ENCODE data around the gene DNAJC30.
A peak's percentile ranks its signal among the peaks of the same experiment; 100 is the strongest.
"Not testable (repeated sequence)": the region's sequence is repeated elsewhere in the genome, so short reads cannot be mapped to it uniquely, and the experiment has no call there.

Gene DNAJC30

GRCh38 chr7:73683056-73683787 is at the start of gene DNAJC30, which contains the start of gene BUD23:
Gene DNAJC30, minus strand, starts transcription at chr7:73683453. Its CDS starts 30 bp downstream, at chr7:73683423.
Gene BUD23, plus strand, starts transcription at chr7:73683597. Its CDS starts 29 bp downstream, at chr7:73683626.
- H3K27ac ChIP-seq, result peak within 1 kb of the TSS; percentile 53
- DNase-seq (ENCODE audit: low read depth, low spot score), result peak; percentile 83

- no peak overlapping the region for H3K27ac ChIP-seq
- no peak for DNase-seq (ENCODE audit: low read depth, low spot score)
Measured at GRCh38 chr7:73732397-73732796, 49.1 kb upstream of the DNAJC30 start.

GRCh38 chr7:73730485-73730884 is 47.2 kb upstream of the DNAJC30 start:
- DNase-seq (ENCODE audit: low read depth, low spot score), result no peak
- no peak overlapping the region for H3K27ac ChIP-seq

- DNase-seq (ENCODE audit: low read depth, low spot score), result no peak
Measured at GRCh38 chr7:73728551-73728950, 45.3 kb upstream of the DNAJC30 start.

GRCh38 chr7:73727952-73728351 is 44.7 kb upstream of the DNAJC30 start:
- no peak for DNase-seq (ENCODE audit: low read depth, low spot score)
- H3K27ac ChIP-seq, result no peak overlapping the region

More at GRCh38 chr7:73728551-73728950, 45.3 kb upstream of the DNAJC30 start:
- H3K27ac ChIP-seq, result no peak overlapping the region

- DNase-seq (ENCODE audit: low read depth, low spot score), result no peak
- no peak overlapping the region for H3K27ac ChIP-seq
Measured at GRCh38 chr7:73726083-73726466, 42.8 kb upstream of the DNAJC30 start.

- no peak overlapping the region for H3K27ac ChIP-seq
- DNase-seq (ENCODE audit: low read depth, low spot score), result no peak
Measured at GRCh38 chr7:73723813-73724212, 40.6 kb upstream of the DNAJC30 start.

- no peak overlapping the region for H3K27ac ChIP-seq
- DNase-seq (ENCODE audit: low read depth, low spot score), result no peak
Measured at GRCh38 chr7:73722785-73723184, 39.5 kb upstream of the DNAJC30 start.

GRCh38 chr7:73722182-73722581 is 38.9 kb upstream of the DNAJC30 start:
- not testable (repeated sequence) for H3K27ac ChIP-seq; DNase-seq (ENCODE audit: low read depth, low spot score)

- no peak overlapping the region for H3K27ac ChIP-seq
Measured at GRCh38 chr7:73721377-73721817, 38.1 kb upstream of the DNAJC30 start.

GRCh38 chr7:73720443-73720842 is 37.2 kb upstream of the DNAJC30 start:
- not testable (repeated sequence) for H3K27ac ChIP-seq; DNase-seq (ENCODE audit: low read depth, low spot score)

More at GRCh38 chr7:73721377-73721817, 38.1 kb upstream of the DNAJC30 start:
- no peak for DNase-seq (ENCODE audit: low read depth, low spot score)

GRCh38 chr7:73719806-73720169 is 36.5 kb upstream of the DNAJC30 start:
- DNase-seq (ENCODE audit: low read depth, low spot score), result no peak
- no peak overlapping the region for H3K27ac ChIP-seq

- no peak for DNase-seq (ENCODE audit: low read depth, low spot score)
- peak within 1 kb of the TSS; percentile 91 for H3K27ac ChIP-seq
Measured at GRCh38 chr7:73718905-73719805, 35.9 kb upstream of the DNAJC30 start, which contains the start of gene STX1A. Gene STX1A, minus strand, starts transcription at chr7:73719669. Its CDS starts 38 bp downstream, at chr7:73719631.

GRCh38 chr7:73718438-73718881 is 35.2 kb upstream of the DNAJC30 start:
- peak overlapping the region; percentile 91 for H3K27ac ChIP-seq

GRCh38 chr7:73717991-73718405 is 34.7 kb upstream of the DNAJC30 start:
- DNase-seq (ENCODE audit: low read depth, low spot score), result no peak
- H3K27ac ChIP-seq, result peak overlapping the region; percentile 91

More at GRCh38 chr7:73718438-73718881, 35.2 kb upstream of the DNAJC30 start:
- no peak for DNase-seq (ENCODE audit: low read depth, low spot score)

GRCh38 chr7:73717025-73717807 is 34.0 kb upstream of the DNAJC30 start:
- no peak for DNase-seq (ENCODE audit: low read depth, low spot score)
- peak overlapping the region; percentile 91 for H3K27ac ChIP-seq

GRCh38 chr7:73716318-73716890 is 33.2 kb upstream of the DNAJC30 start:
- DNase-seq (ENCODE audit: low read depth, low spot score), result no peak
- H3K27ac ChIP-seq, result peak overlapping the region; percentile 91

- H3K27ac ChIP-seq, result peak overlapping the region; percentile 91
- DNase-seq (ENCODE audit: low read depth, low spot score), result peak; percentile 90
Measured at GRCh38 chr7:73715648-73716317, 32.5 kb upstream of the DNAJC30 start.

- not testable (repeated sequence) for H3K27ac ChIP-seq; DNase-seq (ENCODE audit: low read depth, low spot score)
Measured at GRCh38 chr7:73713319-73713718, 30.1 kb upstream of the DNAJC30 start.
